Kidney capillary endothelial cell (primary cell): ENCODE results near the gene TRIM37.

Experiments
- DNase-seq: peaks from one replicate; pipeline ENCODE4 v3.0.0-alpha.2; 2018; ENCODE audit warnings: low spot score

The TRIM37 gene

DNA sequence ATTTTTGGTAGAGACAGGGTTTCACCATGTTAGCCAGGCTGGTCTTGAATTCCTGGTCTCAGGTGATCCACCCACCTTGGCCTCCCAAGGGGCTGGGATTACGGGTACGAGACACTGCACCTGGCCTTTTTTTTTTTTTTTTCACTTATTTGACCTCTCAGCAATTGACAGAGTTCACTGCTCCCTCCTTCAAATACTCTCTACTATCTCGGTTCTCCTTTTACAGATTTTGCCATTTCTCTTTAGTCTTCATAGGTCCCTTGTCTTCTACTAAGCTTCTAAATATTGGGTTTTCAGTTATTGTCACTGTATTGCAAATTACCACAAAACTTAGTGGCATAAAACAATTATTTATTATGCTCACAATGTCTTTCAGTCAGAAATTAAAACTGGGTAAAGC lies 159.3 kb downstream of the TRIM37 start:
- no peak for DNase-seq

DNA sequence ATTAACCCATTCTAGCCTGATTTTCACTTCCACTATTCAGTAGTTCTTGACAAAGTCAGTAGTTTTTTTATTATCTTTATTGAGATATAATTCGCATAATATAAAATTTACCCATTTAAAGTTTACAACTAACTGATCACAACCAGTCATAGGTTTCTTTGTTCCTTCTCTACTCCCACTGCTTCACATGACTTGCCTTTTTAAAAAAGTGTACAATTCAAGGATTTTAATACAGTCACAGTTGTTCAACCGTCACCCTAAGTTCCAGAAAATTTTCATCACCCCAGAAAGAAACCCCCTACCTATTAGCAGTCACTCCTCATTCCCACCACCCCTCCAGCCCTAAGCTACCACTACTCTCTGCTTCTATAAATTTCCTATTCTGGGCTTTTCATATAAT lies 162.5 kb downstream of the TRIM37 start:
- no peak for DNase-seq

DNA sequence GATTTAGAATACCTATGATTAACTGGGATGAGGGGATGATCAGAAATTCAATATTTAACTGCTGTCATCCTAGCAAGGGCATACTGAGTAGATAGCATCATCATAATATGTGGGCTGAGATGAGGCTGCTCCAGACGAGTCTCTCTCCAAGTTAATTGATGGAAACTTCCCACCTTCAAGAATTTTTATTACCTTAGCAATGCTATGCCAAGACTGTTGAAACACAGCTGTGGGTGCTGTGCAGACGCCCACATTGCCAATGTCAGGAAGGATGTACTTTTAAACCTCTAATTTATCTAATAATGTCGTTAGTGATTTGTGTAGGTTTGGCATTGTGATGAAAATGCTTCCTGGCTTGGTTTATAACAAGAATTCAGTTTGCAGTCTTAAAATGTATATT lies 170.4 kb downstream of the TRIM37 start:
- DNase-seq = no peak

DNA sequence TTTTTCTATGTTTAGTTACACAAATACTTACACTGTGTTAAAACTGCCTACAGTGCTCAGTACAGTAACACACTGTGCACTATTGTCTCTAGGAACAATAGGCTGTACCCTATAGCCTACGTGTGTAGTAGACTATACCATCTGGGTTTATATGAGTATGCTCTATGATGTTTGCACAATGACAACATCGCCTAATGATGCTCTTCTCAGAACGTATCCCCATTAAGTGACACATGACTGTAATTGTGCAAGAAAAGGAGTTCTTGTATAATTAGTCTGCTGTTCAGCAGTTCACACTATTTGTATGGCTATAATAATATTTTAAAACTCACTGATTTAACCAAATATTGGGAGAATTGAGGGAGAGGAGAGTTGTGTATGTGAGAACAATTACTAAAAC lies 173.7 kb downstream of the TRIM37 start:
- no peak for DNase-seq
